ENCODE data around the gene TP53BP2.
"Not testable (repeated sequence)": the region's sequence is repeated elsewhere in the genome, so short reads cannot be mapped to it uniquely, and the experiment has no call there.

The TP53BP2 gene

DNA sequence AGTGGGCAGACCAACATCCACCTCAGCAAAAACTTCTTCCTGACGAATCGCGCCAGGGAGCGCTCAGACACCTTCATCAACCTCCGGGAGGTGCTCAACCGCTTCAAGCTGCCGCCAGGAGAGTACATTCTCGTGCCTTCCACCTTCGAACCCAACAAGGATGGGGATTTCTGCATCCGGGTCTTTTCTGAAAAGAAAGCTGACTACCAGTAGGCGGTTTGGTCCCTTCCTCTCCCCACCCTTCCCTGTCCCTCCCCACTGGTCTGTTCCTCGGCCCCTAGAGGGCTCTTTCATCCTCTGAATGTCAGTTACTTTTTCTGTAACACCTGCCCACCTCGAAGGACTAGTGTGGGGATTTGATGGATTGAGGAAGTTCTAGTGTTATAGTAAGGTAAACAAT lies 86.5 kb downstream of the TP53BP2 start:
- no peak for DNase-seq

DNA sequence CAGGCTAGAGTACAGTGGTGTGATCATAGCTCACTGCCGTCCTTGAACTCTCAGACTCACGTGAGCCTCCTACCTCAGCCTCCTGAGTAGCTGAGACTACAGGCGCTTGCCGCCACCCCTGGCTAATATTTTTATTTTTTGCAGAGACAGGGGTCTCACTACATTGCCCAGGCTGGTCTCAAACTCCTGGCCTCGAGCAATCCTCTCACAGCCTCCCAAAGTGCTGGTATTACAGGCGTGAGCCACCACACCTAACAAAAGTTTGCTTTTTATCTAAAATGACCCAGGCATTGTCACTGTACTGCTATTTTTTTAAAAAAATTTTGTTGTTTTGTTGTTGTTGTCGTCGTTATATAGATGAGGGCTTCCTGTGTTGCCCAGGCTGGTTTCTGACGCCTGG lies 87.0 kb downstream of the TP53BP2 start:
- DNase-seq = no peak

GRCh38 chr1:223756806-223757700 lies 88.7 kb downstream of the TP53BP2 start:
- no peak for DNase-seq

DNA sequence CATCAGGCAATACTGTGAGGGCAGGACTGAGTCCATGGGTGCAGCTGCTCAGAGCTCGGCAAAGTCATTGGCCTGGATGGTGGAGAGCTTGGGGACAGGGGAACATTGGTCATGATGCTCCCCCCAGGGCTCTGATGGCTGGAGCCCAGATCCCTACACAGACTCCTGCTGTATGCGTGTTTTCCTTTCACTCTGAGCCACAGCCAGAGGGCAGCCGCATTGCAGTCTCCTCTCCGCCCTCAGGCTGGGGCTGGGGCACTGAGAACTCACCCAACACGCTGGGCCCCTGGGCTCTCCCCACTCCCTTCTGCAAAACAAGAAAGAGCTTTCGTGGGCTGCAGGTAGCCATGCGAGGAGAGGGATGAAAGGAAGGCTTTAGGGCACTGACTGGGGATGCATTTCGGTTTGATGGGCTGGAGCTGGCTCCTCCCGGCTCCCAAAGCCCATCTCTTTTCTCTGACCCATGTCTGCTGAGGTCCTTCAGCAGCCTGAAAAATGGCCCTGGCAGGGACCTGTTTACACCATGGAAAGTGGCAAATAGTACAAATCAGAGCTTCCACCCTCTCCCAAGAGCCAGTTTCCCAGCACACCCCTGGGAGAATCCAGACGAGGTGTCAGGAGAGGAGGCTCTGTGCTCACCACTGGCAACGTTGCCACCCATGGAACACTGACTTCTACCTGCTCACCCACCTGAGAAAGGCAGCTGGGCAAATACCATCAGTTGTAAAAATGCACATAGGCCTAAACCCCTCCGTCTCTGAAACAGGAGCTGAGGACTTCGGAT lies 89.6 kb downstream of the TP53BP2 start:
- DNase-seq = no peak

DNA sequence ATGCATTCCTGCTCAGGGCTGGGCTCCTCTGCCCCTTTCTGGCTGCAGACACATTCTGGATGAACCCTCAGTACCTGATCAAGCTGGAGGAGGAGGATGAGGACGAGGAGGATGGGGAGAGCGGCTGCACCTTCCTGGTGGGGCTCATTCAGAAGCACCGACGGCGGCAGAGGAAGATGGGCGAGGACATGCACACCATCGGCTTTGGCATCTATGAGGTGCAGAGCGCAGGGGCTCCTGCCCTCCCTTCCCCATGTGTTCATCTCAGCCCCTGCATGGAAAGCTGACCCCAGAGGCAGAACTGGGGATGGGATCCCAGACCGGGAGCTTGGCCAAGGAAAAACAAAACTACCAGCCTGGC lies 90.3 kb downstream of the TP53BP2 start:
- DNase-seq = no peak

DNA sequence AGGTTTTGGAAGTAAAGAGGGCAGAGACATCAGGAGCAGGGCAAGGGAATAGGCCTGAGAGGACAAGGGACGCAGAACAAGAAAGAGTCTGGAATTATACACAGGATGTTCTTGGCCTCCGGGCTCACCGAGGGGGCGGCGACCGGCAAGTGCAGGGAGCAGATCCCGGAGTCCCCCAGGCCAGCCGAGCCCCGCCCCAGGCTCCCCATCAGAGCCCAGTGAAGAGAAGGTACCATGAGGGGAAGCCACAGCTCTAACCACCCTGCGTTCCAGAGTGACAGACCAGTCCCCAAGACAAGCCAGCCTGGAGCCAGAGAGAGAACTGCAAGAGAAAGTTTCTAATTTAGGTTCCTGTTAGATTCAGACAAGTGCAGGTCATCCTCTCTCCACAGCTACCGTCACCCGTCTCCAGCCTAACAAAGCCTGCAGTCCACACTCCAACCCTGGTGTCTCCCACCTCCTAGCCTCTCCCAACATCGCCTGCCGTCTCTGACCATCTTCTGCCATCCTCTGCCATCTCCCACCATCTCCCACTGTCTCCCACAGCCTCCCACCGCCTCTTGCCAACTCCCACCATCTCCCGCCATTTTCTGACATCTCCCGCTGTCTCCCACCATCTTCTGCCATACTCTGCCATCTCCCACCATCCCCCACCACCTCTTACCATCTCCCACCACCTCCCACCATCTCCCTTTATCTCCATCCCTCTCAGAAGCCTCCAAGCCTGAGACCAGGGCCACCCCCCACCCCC lies 90.9 kb downstream of the TP53BP2 start:
- no peak for DNase-seq

GRCh38 chr1:223752721-223753515 lies 92.8 kb downstream of the TP53BP2 start:
- DNase-seq = no peak

DNA sequence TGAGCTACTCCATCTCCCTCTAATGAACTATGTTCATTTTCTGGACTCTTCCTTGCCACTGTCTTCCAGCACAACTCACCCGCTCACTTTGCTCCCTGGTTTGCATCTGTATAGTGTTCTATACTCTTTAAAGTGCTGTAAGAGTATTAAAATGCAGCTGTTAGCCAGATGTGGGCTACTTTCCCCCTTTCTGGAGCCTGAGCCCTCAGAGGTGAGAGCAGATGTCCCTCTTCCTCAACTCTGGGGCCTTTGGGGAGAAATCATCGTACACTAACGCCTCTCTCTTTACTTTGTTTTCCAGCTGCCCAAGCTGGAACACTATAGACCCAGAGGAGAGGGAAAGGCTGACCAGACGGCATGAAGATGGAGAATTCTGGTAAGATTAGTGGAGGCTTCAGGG lies 94.1 kb downstream of the TP53BP2 start:
- DNase-seq = no peak

DNA sequence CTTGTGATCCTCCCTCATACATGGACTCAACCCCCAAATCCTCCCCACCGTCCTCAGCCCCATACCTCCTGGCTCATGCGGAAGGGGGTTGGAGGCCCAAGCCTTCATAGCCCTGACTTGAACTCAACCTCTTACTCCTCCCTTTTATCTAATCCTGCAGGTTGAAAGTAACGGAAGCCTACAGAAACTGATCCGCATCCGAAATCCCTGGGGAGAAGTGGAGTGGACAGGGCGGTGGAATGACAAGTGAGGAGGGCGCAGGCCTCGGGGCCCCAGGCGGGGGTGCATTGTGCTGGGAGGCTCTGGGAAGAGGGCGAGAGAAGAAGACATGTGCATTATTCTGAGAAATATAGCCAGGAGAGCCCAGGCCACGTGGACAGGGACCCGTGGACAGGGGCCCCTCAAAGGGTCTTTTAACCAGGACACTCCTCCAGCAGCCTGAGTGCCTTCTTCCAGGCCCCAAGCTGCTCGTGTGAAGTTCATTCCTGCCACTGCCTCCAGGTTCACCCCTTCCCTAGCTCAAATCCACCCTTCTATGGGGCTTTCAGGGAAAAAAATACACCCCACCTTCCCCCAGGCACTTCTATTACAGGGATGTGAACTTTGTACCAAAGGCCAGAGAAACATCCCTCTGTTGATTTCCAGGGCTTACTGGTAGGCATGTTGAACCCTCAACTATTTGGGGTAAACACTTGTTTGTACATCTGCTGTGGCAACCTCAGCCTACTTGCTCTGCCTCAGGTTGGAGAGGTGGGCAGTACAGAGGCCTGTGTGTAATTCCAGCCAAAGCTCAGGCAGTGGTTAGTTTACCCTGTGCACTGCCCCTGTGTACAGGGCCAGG lies 94.8 kb downstream of the TP53BP2 start:
- no peak for DNase-seq

DNA sequence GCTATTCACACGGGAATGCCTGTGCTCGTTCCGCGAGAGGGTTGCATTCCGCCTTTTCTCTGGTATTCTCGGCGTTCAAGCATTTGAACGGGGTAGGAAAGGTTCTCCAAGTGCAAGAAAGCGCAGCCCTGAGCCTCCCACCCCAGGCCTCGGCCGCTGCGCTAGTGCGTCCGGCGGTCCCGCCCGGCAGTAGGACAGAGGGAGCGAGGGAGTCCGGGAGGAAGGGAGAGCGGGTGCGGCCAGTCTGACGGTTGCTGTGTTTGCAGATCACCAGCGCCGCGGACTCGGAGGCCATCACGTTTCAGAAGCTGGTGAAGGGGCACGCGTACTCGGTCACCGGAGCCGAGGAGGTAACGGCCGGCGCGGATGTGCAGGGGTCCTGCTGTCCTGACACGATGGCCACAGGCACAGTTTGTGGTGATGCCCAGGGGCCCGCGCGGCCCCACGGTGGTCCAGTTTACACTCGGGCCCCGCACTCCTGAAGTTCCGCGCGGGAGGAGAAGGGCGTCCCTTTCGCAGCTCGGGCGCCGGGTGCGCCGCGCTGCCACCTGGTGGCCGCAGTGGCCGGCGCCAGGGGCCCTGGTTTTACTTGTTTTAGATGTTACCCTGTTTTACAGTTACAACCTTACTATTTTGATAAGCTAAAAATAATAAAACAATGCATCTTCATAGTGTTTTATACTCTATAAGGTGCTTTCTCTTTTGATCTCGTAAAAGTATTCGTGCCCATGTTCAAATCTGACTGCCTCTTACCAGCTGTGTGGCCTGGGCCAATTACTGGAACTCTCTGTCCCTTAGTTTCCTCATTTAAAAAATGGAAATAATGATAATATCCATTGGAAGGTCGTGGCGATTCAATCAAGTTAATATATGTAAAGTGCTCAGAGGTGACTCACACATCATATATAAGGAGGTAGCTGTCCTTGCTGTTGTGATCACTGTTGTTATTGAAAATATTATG lies 96.7 kb downstream of the TP53BP2 start:
- DNase-seq = no peak

DNA sequence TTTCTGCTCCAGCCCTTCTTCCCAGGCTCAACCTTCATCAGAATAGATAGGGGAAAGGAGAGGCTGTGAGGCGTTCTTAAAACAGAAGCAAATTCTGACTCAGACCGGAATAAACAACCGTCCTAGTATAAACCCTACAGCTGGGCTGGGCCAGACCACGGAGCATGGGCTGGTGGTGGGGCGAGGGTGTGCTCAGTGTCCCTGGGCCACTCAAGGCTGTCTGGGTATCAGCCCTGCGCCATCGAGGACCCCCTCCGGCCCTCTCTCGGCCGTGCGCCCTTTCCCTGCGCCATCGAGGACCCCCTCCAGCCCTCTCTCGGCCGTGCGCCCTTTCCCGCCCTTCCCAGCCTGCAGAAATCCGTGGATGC lies 97.4 kb downstream of the TP53BP2 start:
- no peak for DNase-seq

DNA sequence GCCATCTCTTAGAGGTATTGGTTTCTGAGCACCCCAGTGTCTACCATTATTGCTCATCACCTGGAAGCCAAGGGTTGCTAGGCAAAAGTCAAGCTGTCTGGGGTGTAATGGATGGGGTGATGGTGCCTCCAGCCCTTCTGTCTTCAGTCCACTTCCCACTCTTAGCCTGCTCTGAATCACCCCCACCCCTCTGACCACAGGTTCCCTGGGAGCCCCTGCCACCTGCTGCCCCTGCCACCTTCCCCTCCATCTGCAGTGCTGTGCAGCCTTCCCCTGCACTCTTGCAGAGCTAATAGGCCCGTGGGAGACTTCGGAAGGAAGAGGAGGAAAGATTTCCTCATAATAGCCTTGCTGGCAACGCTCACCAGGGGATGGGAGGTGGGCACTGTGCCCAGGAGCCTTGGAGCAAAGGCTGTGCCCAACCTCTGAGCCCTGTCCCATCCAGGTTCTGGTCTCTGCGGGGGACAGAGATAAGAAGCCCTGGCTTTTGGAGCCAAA lies 97.9 kb downstream of the TP53BP2 start:
- DNase-seq = no peak

DNA sequence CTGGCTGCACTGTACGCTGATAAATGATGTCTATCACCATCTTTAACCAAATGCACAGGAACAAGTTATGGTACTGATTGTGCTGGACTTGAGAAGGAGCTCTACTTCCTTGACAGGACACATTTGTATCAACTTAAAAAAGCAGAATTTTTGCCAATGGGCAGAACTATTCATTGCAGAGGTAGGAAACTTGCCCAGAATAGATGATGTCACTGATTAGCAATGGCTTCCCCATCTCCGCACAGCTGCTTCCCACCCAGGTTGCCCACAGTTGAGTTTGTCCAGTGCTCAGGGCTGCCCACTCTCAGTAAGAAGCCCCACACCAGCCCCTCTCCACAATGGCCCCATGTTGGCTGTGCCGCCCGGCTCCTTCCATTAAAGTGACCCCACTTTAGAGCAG lies 100.0 kb downstream of the TP53BP2 start:
- DNase-seq = no peak

GRCh38 chr1:223742856-223743517 lies 102.8 kb downstream of the TP53BP2 start:
- no peak for DNase-seq

DNA sequence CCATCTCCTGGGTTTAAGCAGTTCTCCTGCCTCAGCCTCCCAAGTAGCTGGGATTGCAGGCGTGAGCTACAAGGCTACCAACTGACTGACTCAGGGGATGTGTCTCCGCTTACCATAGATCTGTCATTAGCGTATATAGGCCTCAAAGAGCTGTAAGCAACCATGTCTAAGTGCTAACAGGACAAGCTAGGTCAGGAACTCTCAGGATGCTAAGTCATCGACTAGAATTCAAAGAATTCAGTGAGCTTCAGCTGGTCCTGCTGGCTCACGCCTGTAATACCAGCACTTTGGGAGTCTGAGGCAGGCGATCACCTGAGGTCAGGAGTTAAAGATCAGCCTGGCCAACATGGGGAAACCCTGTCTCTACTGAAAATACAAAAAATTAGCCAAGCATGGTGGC lies 103.9 kb downstream of the TP53BP2 start:
- DNase-seq = no peak

DNA sequence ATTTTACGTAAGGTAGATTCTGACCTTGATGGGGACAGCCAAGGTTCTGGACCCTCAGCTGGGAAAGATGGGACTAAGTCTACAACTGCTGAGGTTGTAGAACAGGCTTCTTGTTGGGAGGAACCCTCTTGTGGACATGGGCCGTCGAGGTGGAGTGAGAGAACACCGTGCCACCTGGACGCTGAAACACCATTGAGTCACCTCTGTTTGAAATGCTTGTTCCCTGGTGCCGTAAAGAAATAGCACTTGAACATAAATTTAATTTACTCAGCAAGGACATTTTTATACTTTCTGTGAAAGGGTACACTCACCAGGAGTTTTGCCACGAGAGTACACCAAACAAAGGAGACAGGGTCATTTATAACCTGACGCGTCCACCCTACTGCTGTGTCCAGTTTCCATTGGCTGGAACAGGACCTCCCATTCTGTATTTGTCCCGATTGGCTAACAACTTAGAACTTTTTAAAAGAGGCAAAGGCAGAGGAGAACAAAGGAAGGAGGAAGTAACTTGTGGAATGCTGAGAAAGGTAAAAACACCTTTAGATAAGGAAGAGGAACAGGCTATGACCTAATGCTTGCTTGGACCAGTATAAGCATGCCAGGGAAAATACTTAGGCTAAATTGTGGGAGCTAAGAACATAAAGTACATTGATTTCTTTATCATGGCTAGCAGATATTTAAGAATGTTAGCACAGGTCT lies 105.6 kb downstream of the TP53BP2 start:
- not testable (repeated sequence) for DNase-seq

GRCh38 chr1:223739366-223740037 lies 106.2 kb downstream of the TP53BP2 start:
- DNase-seq = no peak
